Measurements from ENCODE around the gene ARPC5L. TPM values are rescaled to one million over a fixed set of nuclear protein-coding genes. Genes with fewer than 3 reads are reported as not detected.

The ARPC5L gene
- total RNA-seq, 1 experiment from 2014 or later, result 47.2 TPM

- peaks cover 8% of the 10 kb centered on the region; the same call in 1 of the 2 replicates for H3K27me3 Mint-ChIP-seq (ENCODE audit: low read depth)
- DNase-seq (ENCODE audit: low spot score) (no peak), ATAC-seq (no peak)
- H3K9me3 Mint-ChIP-seq, result no peaks in the 10 kb centered on the region
- POLR2A ChIA-PET, result no interaction called here
- CTCF ChIA-PET, result interaction anchor here (0.7 to 12.7 kb wide), 5 partner anchors 9 to 57 kb away, joined by 3 to 323 read pairs (median 21); partner anchors contain the start of genes NR6A1, OLFML2A and WDR38
- H3K36me3 Mint-ChIP-seq, result no peaks in the 10 kb centered on the region
- H3K4me1 Mint-ChIP-seq, result peaks cover 10% of the 10 kb centered on the region
- H3K4me3 Mint-ChIP-seq, result no peak overlapping the region
- no peak for TF ChIP-seq RORB (CRISPR knock-in tag; IDR thresholded peaks at IDR 0.05)
- no peak for TF ChIP-seq TEAD4 (CRISPR knock-in tag; IDR thresholded peaks at IDR 0.05)
- no peak for TF ChIP-seq ZNF317 (CRISPR knock-in tag; IDR thresholded peaks at IDR 0.05; ENCODE audit: borderline replicate concordance, low read depth)
- TF ChIP-seq ZNF671 (CRISPR knock-in tag; IDR thresholded peaks at IDR 0.05), result no peak
- TF ChIP-seq ZNF219 (CRISPR knock-in tag; IDR thresholded peaks at IDR 0.05; ENCODE audit: borderline replicate concordance), result no peak
- no peak for TF ChIP-seq SMAD4 (CRISPR knock-in tag; IDR thresholded peaks at IDR 0.05)
- no peak for TF ChIP-seq TP53 (CRISPR knock-in tag; IDR thresholded peaks at IDR 0.05)
- no peak for TF ChIP-seq ATF1 (CRISPR knock-in tag; IDR thresholded peaks at IDR 0.05)
- no peak overlapping the region for H3K27ac Mint-ChIP-seq
Observed at GRCh38 chr9:124831642-124832364, 30.1 kb upstream of the ARPC5L start.

- no peaks in the 10 kb centered on the region for H3K27me3 Mint-ChIP-seq (ENCODE audit: low read depth)
- CTCF ChIA-PET, result interaction anchor here (0.7 to 12.7 kb wide), 5 partner anchors 11 to 415 kb away, joined by 3 to 323 read pairs (median 4); partner anchors contain the start of genes NR6A1, OLFML2A and WDR38
- no peak overlapping the region for H3K27ac Mint-ChIP-seq
- ATAC-seq (peak; percentile 47; the same call in 1 of the 2 replicates), DNase-seq (ENCODE audit: low spot score) (no peak)
- no peak overlapping the region for H3K4me3 Mint-ChIP-seq
- peaks cover 3% of the 10 kb centered on the region for H3K4me1 Mint-ChIP-seq
- H3K9me3 Mint-ChIP-seq, result peaks cover 3% of the 10 kb centered on the region; the same call in 1 of the 2 replicates
- POLR2A ChIA-PET, result no interaction called here
- TF ChIP-seq ZNF532 (CRISPR knock-in tag; IDR thresholded peaks at IDR 0.05; ENCODE audit: borderline replicate concordance) (no peak), RORB (CRISPR knock-in tag; IDR thresholded peaks at IDR 0.05) (no peak), TEAD4 (CRISPR knock-in tag; IDR thresholded peaks at IDR 0.05) (no peak), ATF2 (CRISPR knock-in tag; IDR thresholded peaks at IDR 0.05; ENCODE audit: borderline replicate concordance, low read depth) (no peak), FOXJ3 (CRISPR knock-in tag; IDR thresholded peaks at IDR 0.05; ENCODE audit: borderline replicate concordance) (no peak), ERG (CRISPR knock-in tag; IDR thresholded peaks at IDR 0.05) (no peak), ZMAT4 (CRISPR knock-in tag; IDR thresholded peaks at IDR 0.05) (no peak), JAZF1 (CRISPR knock-in tag; IDR thresholded peaks at IDR 0.05) (no peak), CREB1 (CRISPR knock-in tag; IDR thresholded peaks at IDR 0.05) (no peak), ARID4B (CRISPR knock-in tag; IDR thresholded peaks at IDR 0.05; ENCODE audit: borderline replicate concordance) (no peak)
- no peaks in the 10 kb centered on the region for H3K36me3 Mint-ChIP-seq
Observed at GRCh38 chr9:124834591-124834990, 27.3 kb upstream of the ARPC5L start.
